Retinal pigment epithelial cell (primary cell): ENCODE data around the gene SLC44A1.
"Not testable (repeated sequence)": the region's sequence is repeated elsewhere in the genome, so short reads cannot be mapped to it uniquely, and the experiment has no call there.

Experiments
- DNase-seq: peaks from one replicate; pipeline ENCODE4 v3.0.0-alpha.2; 2010; ENCODE audit warnings: low read depth
- H3K4me3 ChIP-seq: 2 replicates; pipeline ENCODE4 v1.5.1; 2011; ENCODE audit warnings: mild to moderate bottlenecking, low read length, control low read depth, moderate library complexity
- TF ChIP-seq, protein P1 (sequence below): conservative IDR thresholded peaks from 2 replicates; pipeline ENCODE4 v1.5.1; 2011; ENCODE audit warnings: low read depth, low read length, control low read depth, inconsistent platforms

The SLC44A1 gene

DNA sequence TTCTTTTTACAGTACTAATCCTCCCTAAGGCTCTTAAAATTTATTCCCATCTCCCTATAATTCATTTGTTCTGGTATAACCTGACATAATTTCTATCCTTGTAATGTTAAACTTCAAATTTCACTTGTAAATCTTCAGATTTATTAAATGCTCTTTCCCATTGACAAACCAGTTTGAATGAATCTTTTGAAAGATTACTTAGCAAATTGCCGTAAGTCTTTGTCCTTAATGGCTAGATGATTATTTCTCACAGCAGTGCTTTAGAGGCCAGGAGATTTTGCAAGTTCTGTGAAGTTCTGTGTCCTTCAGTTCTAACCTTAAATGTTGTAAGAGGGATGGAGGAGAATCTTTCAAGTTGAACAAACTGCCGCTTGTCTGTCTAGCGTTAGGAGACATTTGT lies 4.2 kb downstream of the SLC44A1 start:
- TF ChIP-seq, protein P1, sequence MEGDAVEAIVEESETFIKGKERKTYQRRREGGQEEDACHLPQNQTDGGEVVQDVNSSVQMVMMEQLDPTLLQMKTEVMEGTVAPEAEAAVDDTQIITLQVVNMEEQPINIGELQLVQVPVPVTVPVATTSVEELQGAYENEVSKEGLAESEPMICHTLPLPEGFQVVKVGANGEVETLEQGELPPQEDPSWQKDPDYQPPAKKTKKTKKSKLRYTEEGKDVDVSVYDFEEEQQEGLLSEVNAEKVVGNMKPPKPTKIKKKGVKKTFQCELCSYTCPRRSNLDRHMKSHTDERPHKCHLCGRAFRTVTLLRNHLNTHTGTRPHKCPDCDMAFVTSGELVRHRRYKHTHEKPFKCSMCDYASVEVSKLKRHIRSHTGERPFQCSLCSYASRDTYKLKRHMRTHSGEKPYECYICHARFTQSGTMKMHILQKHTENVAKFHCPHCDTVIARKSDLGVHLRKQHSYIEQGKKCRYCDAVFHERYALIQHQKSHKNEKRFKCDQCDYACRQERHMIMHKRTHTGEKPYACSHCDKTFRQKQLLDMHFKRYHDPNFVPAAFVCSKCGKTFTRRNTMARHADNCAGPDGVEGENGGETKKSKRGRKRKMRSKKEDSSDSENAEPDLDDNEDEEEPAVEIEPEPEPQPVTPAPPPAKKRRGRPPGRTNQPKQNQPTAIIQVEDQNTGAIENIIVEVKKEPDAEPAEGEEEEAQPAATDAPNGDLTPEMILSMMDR: no peak
- H3K4me3 ChIP-seq: no peak overlapping the region

DNA sequence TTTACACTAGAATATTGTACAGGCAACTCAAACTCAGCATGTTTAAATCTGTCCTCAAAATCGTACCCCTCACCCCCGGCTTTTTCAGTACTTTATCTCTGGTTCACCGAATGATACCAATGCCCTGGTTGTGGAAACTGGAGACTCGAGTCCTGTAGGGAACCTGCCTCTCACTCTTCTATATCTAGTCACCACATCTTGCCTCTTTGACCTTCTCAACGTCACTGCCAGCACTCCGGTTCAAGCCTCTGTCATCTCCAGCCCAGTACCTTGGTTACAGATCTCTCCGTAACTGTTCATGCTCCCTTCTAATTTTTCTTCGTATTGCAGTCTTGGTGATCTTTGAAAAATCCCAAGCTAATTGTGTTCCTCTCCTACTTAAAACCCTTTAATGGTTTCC lies 6.7 kb downstream of the SLC44A1 start:
- no peak overlapping the region for H3K4me3 ChIP-seq
- DNase-seq: no peak
- TF ChIP-seq, protein P1: no peak

More for the DNA sequence above, 4.2 kb downstream of the SLC44A1 start:
- DNase-seq: no peak

DNA sequence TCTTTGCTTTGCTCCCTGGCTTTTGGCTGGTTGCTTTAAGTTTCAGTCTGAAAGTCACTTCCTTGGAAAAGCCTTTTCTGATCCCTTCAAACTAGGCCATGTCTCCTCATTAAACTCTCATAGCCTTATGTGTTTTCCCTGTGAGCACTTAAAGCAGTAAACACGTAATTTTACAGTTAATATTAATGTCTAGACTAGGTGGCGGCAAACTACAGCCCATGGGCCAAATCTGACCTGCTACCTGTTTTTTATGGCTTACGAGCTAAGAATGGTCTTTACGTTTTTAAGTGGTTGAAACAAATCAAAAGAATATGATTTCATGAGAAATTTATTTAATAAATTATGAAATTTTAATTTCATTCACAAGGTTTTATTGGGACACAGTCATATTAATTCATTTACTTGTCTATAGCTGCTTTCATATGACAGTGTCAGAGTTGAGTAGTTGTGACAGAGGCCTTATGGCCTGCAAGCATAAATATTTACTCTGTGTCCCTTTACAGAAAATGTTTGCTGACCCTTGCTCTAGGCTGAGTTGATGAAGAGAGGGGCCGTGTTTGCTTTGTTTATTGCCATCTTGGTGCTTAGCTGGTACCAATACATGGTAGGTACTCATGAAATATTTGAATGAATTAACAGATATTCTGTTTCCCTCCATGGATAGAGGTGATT lies 7.4 kb downstream of the SLC44A1 start:
- TF ChIP-seq, protein P1: no peak

DNA sequence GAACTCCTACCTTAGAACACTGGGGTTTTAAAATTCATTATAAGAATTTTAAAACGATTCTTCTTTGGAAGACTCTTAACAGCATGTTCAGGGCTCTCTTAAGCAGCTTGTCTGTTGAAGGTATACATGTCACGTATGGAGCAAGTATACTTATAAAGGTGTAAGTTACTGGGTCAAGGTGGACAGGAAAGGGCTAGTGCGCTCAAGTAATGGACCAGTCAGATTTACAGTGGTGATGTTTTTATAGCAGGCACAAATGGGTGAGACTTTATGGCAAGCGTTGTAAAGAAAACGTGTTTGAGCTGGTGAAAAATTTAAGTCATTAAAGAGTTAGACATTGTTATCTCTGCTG lies 7.9 kb downstream of the SLC44A1 start:
- H3K4me3 ChIP-seq: no peak overlapping the region
- TF ChIP-seq, protein P1: no peak
- DNase-seq: no peak

More for the DNA sequence above, 7.4 kb downstream of the SLC44A1 start:
- DNase-seq: no peak
- H3K4me3 ChIP-seq: no peak overlapping the region

DNA sequence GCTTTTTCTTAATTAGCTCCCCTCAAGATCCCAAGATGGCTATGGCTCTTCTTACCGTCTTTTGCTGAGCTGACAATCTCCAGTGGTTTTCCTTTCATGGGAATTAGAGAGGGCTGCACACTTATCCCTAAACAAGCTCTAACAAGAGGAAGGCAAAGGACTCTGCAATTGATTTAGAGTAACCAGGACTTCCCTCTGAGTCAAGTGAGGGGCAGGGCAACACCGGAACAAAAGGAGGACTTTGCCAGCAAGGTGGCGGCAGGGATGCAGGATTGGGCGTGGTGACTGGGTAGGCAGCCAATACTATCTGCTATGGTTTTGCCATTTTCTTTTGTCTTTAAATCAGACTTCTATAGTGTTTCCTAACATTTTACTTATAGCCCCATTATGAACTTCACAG lies 9.8 kb downstream of the SLC44A1 start:
- DNase-seq: no peak
- H3K4me3 ChIP-seq: no peak overlapping the region
- TF ChIP-seq, protein P1: no peak

DNA sequence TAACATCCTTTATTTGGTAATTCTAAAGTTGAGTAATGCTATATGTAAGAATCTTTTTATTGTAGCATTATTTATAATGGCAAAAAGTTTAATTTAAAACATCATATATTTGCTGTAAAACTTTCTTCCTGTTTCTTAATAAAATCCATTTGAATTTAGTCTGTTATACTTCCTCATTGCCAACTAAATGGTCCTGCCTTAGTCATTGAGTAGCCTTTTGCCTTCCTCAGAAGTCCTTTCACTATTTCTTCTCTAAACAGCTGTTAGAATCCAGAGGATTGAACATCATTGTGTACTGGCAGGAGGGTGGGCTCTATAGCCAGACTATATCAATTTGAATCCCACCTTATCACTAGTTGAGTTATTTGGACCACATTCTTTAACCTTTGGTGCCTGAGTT lies 11.0 kb downstream of the SLC44A1 start:
- no peak for DNase-seq
- no peak overlapping the region for H3K4me3 ChIP-seq
- TF ChIP-seq, protein P1: no peak

DNA sequence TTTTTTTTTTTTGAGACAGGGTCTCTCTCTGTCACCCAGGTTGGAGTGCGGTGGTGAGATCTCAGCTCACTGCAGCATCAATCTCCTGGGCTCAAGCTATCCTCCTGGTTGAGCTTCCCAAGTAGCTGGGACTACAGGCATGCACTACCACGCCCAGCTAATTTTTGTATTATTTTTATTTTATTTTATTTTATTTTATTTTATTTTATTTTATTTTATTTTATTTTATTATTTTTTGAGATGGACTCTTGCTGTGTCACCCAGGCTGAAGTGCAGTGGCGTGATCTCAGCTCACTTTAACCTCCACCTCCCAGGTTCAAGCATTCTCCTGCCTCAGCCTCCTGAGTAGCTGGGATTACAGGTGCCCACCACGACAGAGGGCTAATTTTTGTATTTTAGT lies 12.1 kb downstream of the SLC44A1 start:
- not testable (repeated sequence) for DNase-seq, H3K4me3 ChIP-seq
